GM21619 (cell line): Measurements from ENCODE around the gene SLC38A7.
"Not testable (repeated sequence)": the region's sequence is repeated elsewhere in the genome, so short reads cannot be mapped to it uniquely, and the experiment has no call there.

Experiments used
- ATAC-seq: cut with Tn5 transposase; IDR thresholded peaks from one replicate; pipeline ENCODE4 v1.9.1; 2021; ENCODE audit not compliant: unreplicated experiment

SLC38A7 gene

DNA sequence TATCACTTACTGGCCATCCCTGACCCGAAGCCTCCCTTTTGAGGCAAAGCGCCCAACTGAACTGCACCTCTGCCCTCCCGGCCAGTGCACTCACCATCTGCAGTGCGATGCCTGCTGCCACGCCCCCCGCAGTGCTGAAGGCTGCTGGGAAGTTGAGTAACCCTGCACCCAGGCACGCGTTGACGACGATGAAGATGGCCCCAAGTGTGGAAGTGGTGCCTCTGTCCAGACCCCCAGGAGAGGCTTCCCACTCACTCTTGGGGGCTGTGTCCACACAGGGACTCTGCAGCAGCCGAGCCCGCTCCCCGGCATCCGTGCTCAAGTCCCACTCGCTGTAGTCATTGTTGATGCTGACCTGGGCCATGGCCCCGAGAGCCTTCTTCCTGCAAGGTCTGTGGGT lies 4.8 kb downstream of the SLC38A7 start:
- no peak for ATAC-seq

DNA sequence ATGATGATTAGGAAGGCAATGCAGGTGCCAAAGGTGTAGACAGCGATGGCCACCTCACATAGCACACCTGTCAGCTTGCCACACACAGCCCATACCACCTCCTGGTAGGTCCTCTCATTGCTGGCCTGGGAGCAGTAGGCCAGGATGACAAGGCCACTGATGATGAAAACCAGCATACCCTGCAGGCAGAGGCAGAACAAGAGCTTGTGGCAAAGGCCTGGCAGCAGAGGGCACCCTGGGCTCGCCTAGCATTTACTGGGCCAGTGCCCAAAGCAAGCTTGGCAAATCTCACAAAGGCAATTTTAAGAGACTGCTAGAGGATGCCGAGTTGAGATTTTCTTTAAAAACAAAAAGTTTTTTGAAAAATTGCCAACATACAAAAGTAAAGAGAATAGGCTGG lies 5.9 kb downstream of the SLC38A7 start:
- ATAC-seq, result no peak

DNA sequence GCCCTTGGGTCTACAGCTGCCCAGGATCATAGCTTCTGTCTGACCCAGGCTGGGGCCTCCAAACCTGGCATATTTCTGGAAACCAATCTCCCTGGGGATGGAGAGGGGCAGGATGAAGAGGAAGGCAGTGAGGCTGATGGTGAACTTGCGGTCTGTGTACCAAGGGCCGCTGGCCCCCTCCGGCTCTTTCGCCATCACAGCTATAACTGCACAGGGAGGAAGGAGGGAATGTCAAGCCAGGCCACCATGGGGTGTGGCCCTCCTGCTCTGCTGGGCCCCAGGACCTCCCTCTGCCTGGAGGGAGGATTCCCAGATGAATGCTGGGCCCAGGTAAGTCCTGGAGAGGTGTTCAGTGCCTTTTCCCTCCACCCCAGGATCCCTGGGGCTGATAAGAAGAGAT lies 6.3 kb downstream of the SLC38A7 start:
- ATAC-seq, result no peak

DNA sequence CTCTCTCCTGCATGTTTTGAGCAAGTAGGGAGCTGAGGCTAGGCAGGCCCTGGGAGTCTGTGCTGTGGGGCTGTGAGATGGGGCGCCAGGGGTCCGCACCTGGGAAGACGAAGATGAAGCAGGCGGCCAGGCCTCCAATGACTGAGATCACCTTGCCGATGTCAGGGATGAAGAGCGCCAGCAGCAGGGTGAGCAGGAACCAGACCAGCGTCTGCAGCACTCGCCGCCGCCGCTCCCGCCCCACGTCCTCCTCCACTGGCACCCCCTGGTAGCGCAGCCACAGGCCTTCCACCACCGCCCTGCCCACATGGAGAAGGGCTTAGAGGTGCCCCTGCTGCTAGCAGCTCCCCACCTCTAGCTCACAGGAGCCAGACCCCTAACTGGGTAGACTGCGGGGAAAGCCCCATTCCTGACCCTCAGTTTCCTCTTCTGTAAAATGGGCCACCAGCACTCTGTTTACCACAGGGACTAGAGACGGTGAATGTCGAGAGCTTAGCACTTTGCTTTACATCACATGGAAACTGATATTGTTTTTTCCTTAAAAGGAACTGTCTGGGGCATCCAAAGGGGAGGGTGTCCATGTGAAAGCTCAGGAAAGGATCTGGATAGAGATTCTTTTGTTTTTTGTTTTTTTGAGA lies 13.5 kb downstream of the SLC38A7 start:
- ATAC-seq, result no peak

DNA sequence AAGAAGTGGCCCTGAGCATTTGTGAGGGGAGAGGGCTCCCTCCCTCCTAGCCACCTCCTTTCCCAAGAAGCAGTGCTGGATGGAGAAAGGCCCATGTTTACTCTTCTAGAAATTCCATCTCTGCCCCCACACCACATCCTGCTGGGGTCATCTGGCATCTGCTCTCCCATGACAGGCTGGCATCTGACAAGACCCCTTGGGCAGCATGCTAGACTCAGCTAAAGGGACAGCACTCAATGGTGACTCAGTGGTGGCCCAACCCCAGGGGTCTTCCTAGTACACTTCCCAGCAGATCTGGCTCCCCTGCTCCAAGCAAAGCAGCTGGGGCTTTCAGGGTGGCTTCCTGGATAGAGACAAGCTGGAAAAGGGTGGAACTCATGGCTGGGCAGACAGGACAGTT lies 14.4 kb downstream of the SLC38A7 start:
- ATAC-seq, result no peak

GRCh38 chr16:58665200-58665599 lies 19.4 kb downstream of the SLC38A7 start:
- no peak for ATAC-seq

- peak; percentile 92 for ATAC-seq
Measured at GRCh38 chr16:58661199-58661830, 23.3 kb downstream of the SLC38A7 start.

GRCh38 chr16:58659911-58660310 lies 24.7 kb downstream of the SLC38A7 start:
- not testable (repeated sequence) for ATAC-seq

DNA sequence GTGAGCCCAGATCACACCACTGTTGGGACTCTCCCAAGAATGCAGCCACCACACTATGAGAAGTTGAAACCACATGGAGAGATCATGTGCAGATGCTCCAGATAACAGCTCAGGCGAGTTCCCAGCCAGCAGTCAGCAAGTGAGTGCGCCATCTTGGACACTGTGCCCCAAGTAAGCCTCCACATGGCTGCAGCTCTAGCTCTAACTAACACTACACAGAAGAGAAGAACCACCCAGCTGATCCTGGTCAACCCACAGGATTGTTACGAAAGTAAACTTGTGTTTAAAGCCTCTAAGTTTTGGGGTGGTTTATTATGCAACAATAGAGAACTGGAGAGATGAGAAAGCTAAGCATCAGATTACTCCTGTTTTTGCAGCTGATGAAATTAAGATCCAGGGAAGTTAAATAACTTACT lies 25.8 kb downstream of the SLC38A7 start:
- no peak for ATAC-seq

- ATAC-seq, result no peak
Measured at GRCh38 chr16:58656899-58657298, 27.7 kb downstream of the SLC38A7 start.

GRCh38 chr16:58655215-58655596 lies 29.4 kb downstream of the SLC38A7 start:
- ATAC-seq, result no peak

GRCh38 chr16:58654560-58655214 lies 29.9 kb downstream of the SLC38A7 start:
- ATAC-seq, result no peak

DNA sequence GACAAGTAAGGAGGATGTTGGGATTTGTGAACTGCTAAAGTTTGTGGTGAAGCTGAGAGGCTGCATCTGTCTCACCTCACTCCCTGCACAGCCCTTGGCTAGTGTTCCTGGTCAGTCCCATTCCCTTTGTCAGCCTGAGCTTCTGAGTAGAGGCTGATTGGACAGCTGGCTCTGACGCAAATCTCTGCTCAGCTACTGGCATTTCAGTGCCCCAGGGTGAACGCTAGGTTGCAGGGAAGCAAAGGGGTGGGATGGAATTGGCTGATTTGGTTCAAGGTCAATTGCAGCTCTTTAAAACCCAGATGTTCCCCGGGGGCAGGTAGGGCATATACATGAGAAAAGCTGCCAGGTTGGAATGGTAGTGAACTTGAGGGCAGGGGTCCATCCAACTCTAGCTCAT lies 31.8 kb downstream of the SLC38A7 start:
- ATAC-seq, result no peak

GRCh38 chr16:58651965-58652348 lies 32.6 kb downstream of the SLC38A7 start:
- no peak for ATAC-seq

- ATAC-seq, result no peak
Measured at GRCh38 chr16:58649707-58650106, 34.9 kb downstream of the SLC38A7 start.

GRCh38 chr16:58647107-58647506 lies 37.5 kb downstream of the SLC38A7 start:
- no peak for ATAC-seq

- no peak for ATAC-seq
Measured at GRCh38 chr16:58644765-58645487, 39.6 kb downstream of the SLC38A7 start.

DNA sequence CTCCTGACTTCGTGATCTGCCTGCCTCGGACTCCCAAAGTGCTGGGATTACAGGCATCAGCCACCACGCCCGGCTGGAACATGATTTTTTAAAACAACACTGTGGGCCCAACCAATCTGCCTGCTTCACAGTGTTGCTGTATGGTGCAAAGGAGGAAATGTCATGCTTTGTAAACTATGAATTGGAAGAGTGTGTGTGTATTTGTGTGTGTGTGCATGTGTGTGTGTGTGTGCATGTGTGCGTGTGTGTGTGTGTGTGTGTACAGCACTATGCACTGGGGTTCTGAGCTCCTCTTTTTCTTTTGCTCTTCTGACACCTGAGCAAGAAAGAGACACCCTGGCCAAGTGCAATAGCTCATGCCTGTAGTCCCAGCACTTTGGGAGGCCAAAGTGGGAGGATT lies 40.5 kb downstream of the SLC38A7 start:
- no peak for ATAC-seq

GRCh38 chr16:58640949-58641348 lies 43.6 kb downstream of the SLC38A7 start:
- no peak for ATAC-seq

DNA sequence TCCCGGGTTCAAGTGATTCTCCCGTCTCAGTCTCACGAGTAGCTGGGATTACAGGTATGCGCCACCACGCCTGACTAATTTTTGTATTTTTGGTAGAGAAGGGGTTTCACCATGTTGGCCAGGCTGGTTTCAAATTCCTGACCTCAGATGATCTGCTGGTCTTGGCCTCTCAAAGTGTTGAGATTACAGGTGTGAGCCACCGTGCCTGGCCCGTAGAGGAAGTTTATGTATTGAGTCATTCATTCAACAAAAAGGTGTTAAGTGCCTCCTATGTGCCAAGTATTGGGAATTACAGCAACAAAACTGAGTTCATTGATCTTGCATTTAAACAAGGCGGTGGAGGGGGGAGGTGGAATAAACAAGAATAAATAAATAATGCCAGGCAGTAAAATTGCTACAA lies 44.7 kb downstream of the SLC38A7 start:
- no peak for ATAC-seq

- ATAC-seq, result no peak
Measured at GRCh38 chr16:58639230-58639629, 45.3 kb downstream of the SLC38A7 start.
